Measurements from ENCODE around the gene BAD. TPM values are rescaled to one million over a fixed set of nuclear protein-coding genes. Genes with fewer than 3 reads are reported as not detected.
A peak's percentile ranks its signal among the peaks of the same experiment; 100 is the strongest.

The BAD gene
- total RNA-seq, 1 experiment from 2014 or later, result 23.3 TPM

DNA sequence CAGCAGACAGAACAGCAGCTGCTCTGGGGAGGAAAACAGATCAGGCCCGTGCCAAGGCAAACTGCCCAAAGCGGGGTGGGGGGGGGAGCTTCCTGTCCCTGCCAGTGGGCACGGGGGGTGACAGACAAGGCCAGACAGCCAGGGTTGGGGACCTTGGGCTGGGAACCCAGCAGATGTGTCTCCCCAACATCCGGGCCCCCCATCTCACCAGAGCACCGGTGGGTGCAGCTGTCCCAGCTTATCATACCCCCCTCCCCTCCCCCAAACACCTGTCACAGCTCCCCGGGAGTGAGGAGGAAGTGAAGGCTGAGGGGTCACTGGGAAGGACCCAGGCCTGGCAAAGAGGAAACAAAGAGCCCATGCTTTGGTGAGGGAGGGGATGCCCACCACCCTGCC, 39.1 kb downstream of the BAD start:
- H3K36me3 Mint-ChIP-seq (ENCODE audit: insufficient read depth in 1 of 3, low read depth in 3 of 3), result peaks cover 12 to 22% (median 13%) of the 10 kb centered on the region in 3 experiments; a peak in 6 of 7 replicates
- H3K4ac ChIP-seq (ENCODE audit: low read depth, low read length), result no peak overlapping the region

More for the DNA sequence above, 39.1 kb downstream of the BAD start:
- Histone ChIP-seq H2AFZ (ENCODE audit: low read length) (no peak overlapping the region), H3K79me2 (ENCODE audit: insufficient read depth, low read length) (peaks cover 9% of the 10 kb centered on the region; the same call in 1 of the 2 replicates), H2AK5ac (ENCODE audit: insufficient read length, low read length) (no peak overlapping the region), H4K5ac (ENCODE audit: insufficient read length, low read depth, low read length) (no peak overlapping the region), H4K91ac (ENCODE audit: insufficient read length, low read depth, low read length) (no peak overlapping the region), H4K8ac (replicated peaks; ENCODE audit: insufficient read length, low read depth, low read length) (no peak overlapping the region), H3K23ac (ENCODE audit: insufficient read length, low read depth, low read length) (no peak overlapping the region), H3K14ac (ENCODE audit: insufficient read depth, low read length) (no peak overlapping the region), H2BK120ac (ENCODE audit: low read depth, low read length, poor library complexity, severe bottlenecking) (no peak overlapping the region), H2BK12ac (ENCODE audit: insufficient read length, low read depth, low read length) (no peak overlapping the region), H2BK5ac (ENCODE audit: insufficient read length, low read length) (no peak overlapping the region), H3K23me2 (ENCODE audit: insufficient read length, low read depth, low read length, poor library complexity, severe bottlenecking) (peaks cover 19% of the 10 kb centered on the region), H2BK20ac (ENCODE audit: low read depth, low read length, poor library complexity, severe bottlenecking) (no peak overlapping the region), H3K4me1 (ENCODE audit: insufficient read depth, low read length) (peaks cover 9% of the 10 kb centered on the region; the same call in 1 of the 2 replicates), H3T11ph (ENCODE audit: low read length) (no peak overlapping the region), H3K27ac (ENCODE audit: insufficient read length, low read depth, low read length) (no peak overlapping the region), H2BK15ac (ENCODE audit: low read depth, low read length) (no peak overlapping the region), H3K9me3 (ENCODE audit: control insufficient read depth, low read depth, low read length) (no peaks in the 10 kb centered on the region), H3K56ac (ENCODE audit: insufficient read length, low read depth, low read length) (no peak overlapping the region), H4K20me1 (ENCODE audit: control insufficient read depth, insufficient read depth, insufficient read length) (no peaks in the 10 kb centered on the region), H3K79me1 (ENCODE audit: insufficient read depth, low read depth, low read length, poor library complexity, severe bottlenecking) (no peaks in the 10 kb centered on the region), H3K4me2 (ENCODE audit: insufficient read depth, insufficient read length, low read length) (peak overlapping the region; percentile 39), H3K18ac (ENCODE audit: insufficient read length, low read depth, low read length) (no peak overlapping the region), H3K27me3 (ENCODE audit: insufficient read depth, low read length) (no peaks in the 10 kb centered on the region), H3K9ac (ENCODE audit: extremely low read depth, insufficient read length, low read length) (peak overlapping the region; percentile 50)
- Mint-ChIP-seq H3K27me3 (ENCODE audit: low read depth) (no peaks in the 10 kb centered on the region), H3K4me1 (peaks cover 38 to 46% of the 10 kb centered on the region in 2 experiments), H3K27ac (no peak overlapping the region; a peak in 1 of 7 replicates), H3K4me3 (peak overlapping the region; percentile 88 to 94), H3K9me3 (no peaks in the 10 kb centered on the region; a peak in 1 of 5 replicates)
- DNase-seq, result no peak
- TF ChIP-seq, protein P1, sequence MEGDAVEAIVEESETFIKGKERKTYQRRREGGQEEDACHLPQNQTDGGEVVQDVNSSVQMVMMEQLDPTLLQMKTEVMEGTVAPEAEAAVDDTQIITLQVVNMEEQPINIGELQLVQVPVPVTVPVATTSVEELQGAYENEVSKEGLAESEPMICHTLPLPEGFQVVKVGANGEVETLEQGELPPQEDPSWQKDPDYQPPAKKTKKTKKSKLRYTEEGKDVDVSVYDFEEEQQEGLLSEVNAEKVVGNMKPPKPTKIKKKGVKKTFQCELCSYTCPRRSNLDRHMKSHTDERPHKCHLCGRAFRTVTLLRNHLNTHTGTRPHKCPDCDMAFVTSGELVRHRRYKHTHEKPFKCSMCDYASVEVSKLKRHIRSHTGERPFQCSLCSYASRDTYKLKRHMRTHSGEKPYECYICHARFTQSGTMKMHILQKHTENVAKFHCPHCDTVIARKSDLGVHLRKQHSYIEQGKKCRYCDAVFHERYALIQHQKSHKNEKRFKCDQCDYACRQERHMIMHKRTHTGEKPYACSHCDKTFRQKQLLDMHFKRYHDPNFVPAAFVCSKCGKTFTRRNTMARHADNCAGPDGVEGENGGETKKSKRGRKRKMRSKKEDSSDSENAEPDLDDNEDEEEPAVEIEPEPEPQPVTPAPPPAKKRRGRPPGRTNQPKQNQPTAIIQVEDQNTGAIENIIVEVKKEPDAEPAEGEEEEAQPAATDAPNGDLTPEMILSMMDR (conservative IDR thresholded peaks at IDR 0.05), result no peak
- WGBS (ENCODE audit: extremely low coverage, insufficient read length, low lambda C conversion rate), result no CpG with 5 or more reads among the region's 6 CpGs
